ENCODE results near the gene RDH13. TPM values are rescaled to one million over a fixed set of nuclear protein-coding genes. Genes with fewer than 3 reads are reported as not detected.
A peak's percentile ranks its signal among the peaks of the same experiment; 100 is the strongest.

RDH13 gene
- polyA plus RNA-seq, 1 experiment: 3.1 TPM

DNA sequence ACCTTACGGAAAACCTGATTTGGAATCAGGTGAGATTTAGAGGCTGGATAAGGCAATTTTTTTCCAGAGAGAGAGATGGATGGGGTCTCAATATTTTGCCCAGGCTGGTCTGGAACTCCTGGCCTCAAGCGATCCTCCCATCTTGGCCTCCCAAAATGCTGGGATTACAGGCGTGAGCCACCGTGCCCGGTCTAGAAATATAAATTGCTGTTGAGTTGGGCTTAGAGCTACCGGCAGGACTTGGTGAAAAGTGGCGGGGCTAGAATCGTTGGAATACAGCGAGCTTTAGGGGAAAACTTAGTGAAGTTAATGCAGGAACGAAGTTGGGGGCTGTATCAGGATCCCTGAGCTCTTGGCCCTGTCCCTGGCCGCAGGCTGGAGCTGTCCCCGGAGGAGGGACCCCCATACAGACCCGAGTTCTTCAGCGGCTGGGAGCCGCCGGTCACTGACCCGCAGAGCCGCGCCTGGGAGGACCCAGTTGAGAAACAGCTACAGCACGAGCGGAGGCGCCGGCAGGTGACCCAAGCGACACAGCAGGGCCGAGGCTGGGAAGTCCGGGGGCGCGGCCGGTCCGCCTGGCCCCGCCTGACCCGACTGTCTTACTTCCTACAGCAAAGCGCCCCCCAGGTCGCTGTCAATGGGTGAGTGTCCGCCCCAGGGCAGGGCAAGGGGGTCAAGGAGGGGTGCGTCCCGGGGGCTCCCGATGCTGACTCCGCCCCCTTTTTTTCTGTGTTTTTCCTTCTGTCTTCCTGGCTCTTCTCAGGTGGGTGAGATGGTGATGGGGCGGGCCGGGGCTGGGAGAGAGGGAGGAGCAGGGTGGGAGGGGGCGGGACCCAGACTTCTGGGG lies 20.3 kb upstream of the RDH13 start:
- no peak for DNase-seq (ENCODE audit: low read depth, low spot score)
- Histone ChIP-seq H3K9me3 (ENCODE audit: control insufficient read depth, insufficient read depth, low read length) (peaks cover 23% of the 10 kb centered on the region), H3K27me3 (ENCODE audit: control insufficient read depth, insufficient read depth, low read length) (peaks cover 69% of the 10 kb centered on the region), H3K27ac (ENCODE audit: low read depth, low read length) (no peak overlapping the region), H3K4me3 (ENCODE audit: low read depth, low read length) (no peak overlapping the region)
- CTCF ChIA-PET: interaction anchor here (0.6 kb wide), 1 partner anchor 602 kb away, joined by 3 read pairs; no protein-coding TSS in a partner anchor
- TF ChIP-seq, protein P1, sequence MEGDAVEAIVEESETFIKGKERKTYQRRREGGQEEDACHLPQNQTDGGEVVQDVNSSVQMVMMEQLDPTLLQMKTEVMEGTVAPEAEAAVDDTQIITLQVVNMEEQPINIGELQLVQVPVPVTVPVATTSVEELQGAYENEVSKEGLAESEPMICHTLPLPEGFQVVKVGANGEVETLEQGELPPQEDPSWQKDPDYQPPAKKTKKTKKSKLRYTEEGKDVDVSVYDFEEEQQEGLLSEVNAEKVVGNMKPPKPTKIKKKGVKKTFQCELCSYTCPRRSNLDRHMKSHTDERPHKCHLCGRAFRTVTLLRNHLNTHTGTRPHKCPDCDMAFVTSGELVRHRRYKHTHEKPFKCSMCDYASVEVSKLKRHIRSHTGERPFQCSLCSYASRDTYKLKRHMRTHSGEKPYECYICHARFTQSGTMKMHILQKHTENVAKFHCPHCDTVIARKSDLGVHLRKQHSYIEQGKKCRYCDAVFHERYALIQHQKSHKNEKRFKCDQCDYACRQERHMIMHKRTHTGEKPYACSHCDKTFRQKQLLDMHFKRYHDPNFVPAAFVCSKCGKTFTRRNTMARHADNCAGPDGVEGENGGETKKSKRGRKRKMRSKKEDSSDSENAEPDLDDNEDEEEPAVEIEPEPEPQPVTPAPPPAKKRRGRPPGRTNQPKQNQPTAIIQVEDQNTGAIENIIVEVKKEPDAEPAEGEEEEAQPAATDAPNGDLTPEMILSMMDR (IDR thresholded peaks at IDR 0.05; ENCODE audit: low read depth, low read length): no peak
- POLR2A ChIA-PET: no interaction called here

DNA sequence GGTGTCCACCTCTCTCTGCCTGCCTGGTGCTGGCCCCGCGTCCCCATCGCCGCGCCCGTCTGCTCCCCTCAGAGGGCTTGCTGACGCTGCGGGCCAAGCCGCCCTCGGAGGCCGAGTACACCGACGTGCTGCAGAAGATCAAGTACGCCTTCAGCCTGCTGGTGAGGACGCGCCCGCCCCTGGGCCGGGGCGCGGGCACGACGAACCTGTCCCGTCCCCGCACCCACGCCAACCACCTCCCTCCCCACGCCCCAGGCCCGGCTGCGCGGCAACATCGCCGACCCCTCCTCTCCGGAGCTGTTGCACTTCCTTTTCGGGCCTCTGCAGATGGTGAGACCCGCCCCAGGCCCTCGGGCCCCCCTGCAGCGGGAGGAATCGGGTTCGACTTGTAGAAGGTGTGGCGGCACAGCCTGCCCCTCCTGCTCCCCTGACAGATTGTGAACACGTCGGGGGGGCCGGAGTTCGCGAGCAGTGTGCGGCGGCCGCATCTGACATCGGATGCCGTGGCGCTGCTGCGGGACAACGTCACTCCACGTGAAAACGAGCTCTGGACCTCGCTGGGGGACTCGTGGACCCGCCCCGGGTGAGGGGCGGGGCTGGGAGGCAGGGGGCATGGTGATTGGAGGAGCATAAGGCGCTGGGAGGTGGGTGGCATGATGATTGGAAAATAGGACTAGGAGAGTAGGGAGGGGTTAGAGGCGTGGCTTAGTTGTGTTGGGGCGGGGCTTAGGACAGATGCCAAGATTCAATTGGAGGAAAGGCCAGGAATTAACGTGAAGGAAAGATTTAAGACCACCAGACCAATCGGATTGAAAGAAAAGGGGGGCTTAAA lies 19.3 kb upstream of the RDH13 start:
- ChIA-PET POLR2A (interaction anchor here (0.7 kb wide), 1 partner anchor 20 kb away, joined by 3 read pairs; the partner anchor contains the start of gene RDH13), CTCF (interaction anchor here (0.6 kb wide), 1 partner anchor 601 kb away, joined by 3 read pairs; no protein-coding TSS in a partner anchor)
- no peak overlapping the region for H3K27ac ChIP-seq (ENCODE audit: low read depth, low read length)
- H3K9me3 ChIP-seq (ENCODE audit: control insufficient read depth, insufficient read depth, low read length): peaks cover 23% of the 10 kb centered on the region
- peaks cover 69% of the 10 kb centered on the region for H3K27me3 ChIP-seq (ENCODE audit: control insufficient read depth, insufficient read depth, low read length)
- TF ChIP-seq, protein P1 (IDR thresholded peaks at IDR 0.05; ENCODE audit: low read depth, low read length): no peak
- DNase-seq (ENCODE audit: low read depth, low spot score): no peak
- H3K4me3 ChIP-seq (ENCODE audit: low read depth, low read length): no peak overlapping the region

GRCh38 chr19:55081770-55082019 lies 18.7 kb upstream of the RDH13 start:
- no peak for DNase-seq (ENCODE audit: low read depth, low spot score)
- CTCF ChIA-PET: no interaction called here
- POLR2A ChIA-PET: no interaction called here
- H3K27ac ChIP-seq (ENCODE audit: low read depth, low read length): no peak overlapping the region
- H3K4me3 ChIP-seq (ENCODE audit: low read depth, low read length): no peak overlapping the region
- TF ChIP-seq, protein P1 (IDR thresholded peaks at IDR 0.05; ENCODE audit: low read depth, low read length): no peak
- H3K27me3 ChIP-seq (ENCODE audit: control insufficient read depth, insufficient read depth, low read length): peaks cover 69% of the 10 kb centered on the region
- H3K9me3 ChIP-seq (ENCODE audit: control insufficient read depth, insufficient read depth, low read length): peaks cover 23% of the 10 kb centered on the region

GRCh38 chr19:55080968-55081769 lies 18.2 kb upstream of the RDH13 start:
- POLR2A ChIA-PET: no interaction called here
- peaks cover 23% of the 10 kb centered on the region for H3K9me3 ChIP-seq (ENCODE audit: control insufficient read depth, insufficient read depth, low read length)
- TF ChIP-seq, protein P1 (IDR thresholded peaks at IDR 0.05; ENCODE audit: low read depth, low read length): no peak
- CTCF ChIA-PET: no interaction called here
- DNase-seq (ENCODE audit: low read depth, low spot score): no peak
- no peak overlapping the region for H3K27ac ChIP-seq (ENCODE audit: low read depth, low read length)
- peak overlapping the region; percentile 55 for H3K4me3 ChIP-seq (ENCODE audit: low read depth, low read length)
- H3K27me3 ChIP-seq (ENCODE audit: control insufficient read depth, insufficient read depth, low read length): peaks cover 66% of the 10 kb centered on the region
